ENCODE results near the gene SEPTIN10. TPM values are rescaled to one million over a fixed set of nuclear protein-coding genes. Genes with fewer than 3 reads are reported as not detected.
"Not testable (repeated sequence)": the region's sequence is repeated elsewhere in the genome, so short reads cannot be mapped to it uniquely, and the experiment has no call there.

SEPTIN10 gene
- total RNA-seq, 1 experiment from 2014 or later = 25.6 TPM

- no peak for DNase-seq (ENCODE audit: low spot score)
These were observed 11.1 kb downstream of the SEPTIN10 start for GRCh38 chr2:109602617-109603188.

- DNase-seq (ENCODE audit: low spot score) = no peak
These were observed 12.0 kb downstream of the SEPTIN10 start for GRCh38 chr2:109601783-109602182.

- DNase-seq (ENCODE audit: low spot score) = no peak
These were observed 16.5 kb downstream of the SEPTIN10 start for GRCh38 chr2:109597283-109597682.

GRCh38 chr2:109595644-109596043 is 18.1 kb downstream of the SEPTIN10 start:
- DNase-seq (ENCODE audit: low spot score) = no peak

GRCh38 chr2:109594246-109594885 is 19.4 kb downstream of the SEPTIN10 start:
- DNase-seq (ENCODE audit: low spot score) = no peak

GRCh38 chr2:109592905-109593304 is 20.9 kb downstream of the SEPTIN10 start:
- DNase-seq (ENCODE audit: low spot score) = no peak

GRCh38 chr2:109591206-109591605 is 22.6 kb downstream of the SEPTIN10 start:
- DNase-seq (ENCODE audit: low spot score) = no peak

- no peak for DNase-seq (ENCODE audit: low spot score)
These were observed 27.1 kb downstream of the SEPTIN10 start for GRCh38 chr2:109586687-109587086.

GRCh38 chr2:109582928-109583895 is 30.6 kb downstream of the SEPTIN10 start:
- no peak for DNase-seq (ENCODE audit: low spot score)

GRCh38 chr2:109577630-109578029 is 36.1 kb downstream of the SEPTIN10 start:
- DNase-seq (ENCODE audit: low spot score) = not testable (repeated sequence)

GRCh38 chr2:109575373-109575772 is 38.4 kb downstream of the SEPTIN10 start:
- DNase-seq (ENCODE audit: low spot score) = no peak

- no peak for DNase-seq (ENCODE audit: low spot score)
These were observed 49.7 kb downstream of the SEPTIN10 start for GRCh38 chr2:109563980-109564550.

- no peak for DNase-seq (ENCODE audit: low spot score)
These were observed 50.5 kb downstream of the SEPTIN10 start for GRCh38 chr2:109563288-109563687.

GRCh38 chr2:109562421-109562820 is 51.3 kb downstream of the SEPTIN10 start:
- no peak for DNase-seq (ENCODE audit: low spot score)

GRCh38 chr2:109560265-109560664 is 53.5 kb downstream of the SEPTIN10 start:
- peak; percentile 29 for DNase-seq (ENCODE audit: low spot score)

- peak; percentile 83 for DNase-seq (ENCODE audit: low spot score)
These were observed 55.5 kb downstream of the SEPTIN10 start for GRCh38 chr2:109558076-109558882.

- DNase-seq (ENCODE audit: low spot score) = no peak
These were observed 56.5 kb downstream of the SEPTIN10 start for GRCh38 chr2:109557309-109557708.

- DNase-seq (ENCODE audit: low spot score) = no peak
These were observed 58.3 kb downstream of the SEPTIN10 start for GRCh38 chr2:109555346-109555900.

GRCh38 chr2:109554758-109555157 is 59.0 kb downstream of the SEPTIN10 start:
- DNase-seq (ENCODE audit: low spot score) = no peak

- no peak for DNase-seq (ENCODE audit: low spot score)
These were observed 64.7 kb downstream of the SEPTIN10 start for GRCh38 chr2:109549016-109549590.
